ENCODE measurements around the gene PLA2G12A. TPM values are rescaled to one million over a fixed set of nuclear protein-coding genes. Genes with fewer than 3 reads are reported as not detected.

PLA2G12A gene
- total and polyA plus RNA-seq, 9 of the 15 experiments (the other 6 are each of a cell fraction or from before 2014, with no cell fraction given): 24.2 to 226 (median 80.5) TPM

DNA sequence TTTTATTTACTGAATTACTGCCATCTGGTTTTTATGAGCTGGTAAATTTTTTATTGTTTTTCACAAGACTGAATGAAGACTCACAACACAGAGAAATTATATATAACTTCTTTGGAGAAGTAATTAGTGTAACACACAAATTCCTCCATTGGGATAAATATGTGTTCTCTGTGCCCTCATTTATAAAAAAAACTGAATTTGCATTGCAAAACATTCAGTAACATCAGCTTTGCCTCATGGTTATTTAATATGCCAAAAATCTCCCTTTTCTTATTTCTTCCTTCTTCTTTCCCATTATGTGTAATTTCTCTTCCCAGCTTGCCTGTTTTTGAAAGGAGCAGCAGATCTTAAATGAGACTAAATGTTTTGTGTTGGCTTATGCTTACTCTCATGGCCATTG lies 45.1 kb downstream of the PLA2G12A start:
- H3K4me3 ChIP-seq: no peak overlapping the region
- H3K79me2 ChIP-seq (ENCODE audit: control insufficient read depth, insufficient read depth, low read length): no peaks in the 10 kb centered on the region
- in situ Hi-C loops (cut with MboI): no loop called here
- H3K9me1 ChIP-seq (ENCODE audit: control insufficient read depth, insufficient read depth, low read length): no peaks in the 10 kb centered on the region
- CTCF ChIA-PET (ENCODE audit: low intra/inter-chr PET ratio): no interaction called here
- no peaks in the 10 kb centered on the region for H3K27me3 ChIP-seq (ENCODE audit: control insufficient read depth in 2 of 2, insufficient read depth in 2 of 2, low read length in 2 of 2)
- H3K4me2 ChIP-seq (ENCODE audit: insufficient read depth, low read length): no peak overlapping the region
- BruUV-seq (replicated peaks): no TSS peak
- no peaks in the 10 kb centered on the region for H3K9me3 ChIP-seq (replicated peaks; ENCODE audit: control insufficient read depth, insufficient read depth, low read depth, low read length)
- TF ChIP-seq CEBPB (tag; IDR thresholded peaks at IDR 0.05) (no peak), EGR1 (conservative IDR thresholded peaks at IDR 0.05) (no peak), ZNF584 (CRISPR knock-in tag; IDR thresholded peaks at IDR 0.05; ENCODE audit: low read depth) (no peak)
- TF ChIP-seq, protein P1, sequence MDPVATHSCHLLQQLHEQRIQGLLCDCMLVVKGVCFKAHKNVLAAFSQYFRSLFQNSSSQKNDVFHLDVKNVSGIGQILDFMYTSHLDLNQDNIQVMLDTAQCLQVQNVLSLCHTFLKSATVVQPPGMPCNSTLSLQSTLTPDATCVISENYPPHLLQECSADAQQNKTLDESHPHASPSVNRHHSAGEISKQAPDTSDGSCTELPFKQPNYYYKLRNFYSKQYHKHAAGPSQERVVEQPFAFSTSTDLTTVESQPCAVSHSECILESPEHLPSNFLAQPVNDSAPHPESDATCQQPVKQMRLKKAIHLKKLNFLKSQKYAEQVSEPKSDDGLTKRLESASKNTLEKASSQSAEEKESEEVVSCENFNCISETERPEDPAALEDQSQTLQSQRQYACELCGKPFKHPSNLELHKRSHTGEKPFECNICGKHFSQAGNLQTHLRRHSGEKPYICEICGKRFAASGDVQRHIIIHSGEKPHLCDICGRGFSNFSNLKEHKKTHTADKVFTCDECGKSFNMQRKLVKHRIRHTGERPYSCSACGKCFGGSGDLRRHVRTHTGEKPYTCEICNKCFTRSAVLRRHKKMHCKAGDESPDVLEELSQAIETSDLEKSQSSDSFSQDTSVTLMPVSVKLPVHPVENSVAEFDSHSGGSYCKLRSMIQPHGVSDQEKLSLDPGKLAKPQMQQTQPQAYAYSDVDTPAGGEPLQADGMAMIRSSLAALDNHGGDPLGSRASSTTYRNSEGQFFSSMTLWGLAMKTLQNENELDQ (CRISPR knock-in tag; IDR thresholded peaks at IDR 0.05; ENCODE audit: borderline replicate concordance): no peak
- TF ChIP-seq, protein P2, sequence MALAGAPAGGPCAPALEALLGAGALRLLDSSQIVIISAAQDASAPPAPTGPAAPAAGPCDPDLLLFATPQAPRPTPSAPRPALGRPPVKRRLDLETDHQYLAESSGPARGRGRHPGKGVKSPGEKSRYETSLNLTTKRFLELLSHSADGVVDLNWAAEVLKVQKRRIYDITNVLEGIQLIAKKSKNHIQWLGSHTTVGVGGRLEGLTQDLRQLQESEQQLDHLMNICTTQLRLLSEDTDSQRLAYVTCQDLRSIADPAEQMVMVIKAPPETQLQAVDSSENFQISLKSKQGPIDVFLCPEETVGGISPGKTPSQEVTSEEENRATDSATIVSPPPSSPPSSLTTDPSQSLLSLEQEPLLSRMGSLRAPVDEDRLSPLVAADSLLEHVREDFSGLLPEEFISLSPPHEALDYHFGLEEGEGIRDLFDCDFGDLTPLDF (CRISPR knock-in tag; IDR thresholded peaks at IDR 0.05): no peak
- no peak for FAIRE-seq
- no peaks in the 10 kb centered on the region for H3K4me1 ChIP-seq (replicated peaks in 1 of 2; ENCODE audit: control insufficient read depth in 2 of 2, insufficient read depth in 2 of 2, low read length in 2 of 2)
- intact Hi-C loops (cut with micrococcal nuclease): no loop called here
- H3K27ac ChIP-seq (ENCODE audit: extremely low read depth, low read depth, low read length): no peak overlapping the region
- H3K9ac ChIP-seq (ENCODE audit: insufficient read depth in 1 of 2, low read depth in 2 of 2, low read length in 2 of 2): no peak overlapping the region
- no peak for DNase-seq (ENCODE audit: extremely low read depth in 1 of 4, low spot score in 3 of 4)
- peaks cover 3% of the 10 kb centered on the region; the same call in 1 of the 3 replicates for H3K36me3 ChIP-seq (ENCODE audit: control insufficient read depth, insufficient read depth, low read length)
- H2AFZ ChIP-seq (ENCODE audit: low read depth, low read length): no peak overlapping the region
- POLR2A ChIA-PET: no interaction called here
- ATAC-seq: no peak
- no peaks in the 10 kb centered on the region for H4K20me1 ChIP-seq (replicated peaks; ENCODE audit: control insufficient read depth, insufficient read depth, low read length)

Data from K562 (cell line).